Measurements from ENCODE around the gene DBNDD1.

The DBNDD1 gene

DNA sequence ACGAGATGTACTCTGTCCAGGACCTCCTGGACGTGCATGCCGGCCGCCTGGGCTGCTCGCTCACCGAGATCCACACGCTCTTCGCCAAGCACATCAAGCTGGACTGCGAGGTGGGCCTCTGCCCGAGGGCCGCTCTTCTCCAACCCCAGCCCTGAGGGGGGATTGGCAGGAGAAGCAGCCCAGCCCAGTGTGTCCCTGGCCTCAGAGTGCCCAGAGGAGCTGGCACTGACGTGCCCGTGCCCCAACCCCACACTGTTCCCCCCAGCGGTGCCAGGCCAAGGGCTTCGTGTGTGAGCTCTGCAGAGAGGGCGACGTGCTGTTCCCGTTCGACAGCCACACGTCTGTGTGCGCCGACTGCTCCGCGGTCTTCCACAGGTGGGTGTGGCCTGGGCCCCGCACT, 55.1 kb downstream of the DBNDD1 start:
- no peaks in the 10 kb centered on the region for H3K9me3 ChIP-seq
- H3K36me3 ChIP-seq = peaks cover 0 to 77% (median 23%) of the 10 kb centered on the region in 3 donors
- no peak for DNase-seq
- TF ChIP-seq, protein P1, sequence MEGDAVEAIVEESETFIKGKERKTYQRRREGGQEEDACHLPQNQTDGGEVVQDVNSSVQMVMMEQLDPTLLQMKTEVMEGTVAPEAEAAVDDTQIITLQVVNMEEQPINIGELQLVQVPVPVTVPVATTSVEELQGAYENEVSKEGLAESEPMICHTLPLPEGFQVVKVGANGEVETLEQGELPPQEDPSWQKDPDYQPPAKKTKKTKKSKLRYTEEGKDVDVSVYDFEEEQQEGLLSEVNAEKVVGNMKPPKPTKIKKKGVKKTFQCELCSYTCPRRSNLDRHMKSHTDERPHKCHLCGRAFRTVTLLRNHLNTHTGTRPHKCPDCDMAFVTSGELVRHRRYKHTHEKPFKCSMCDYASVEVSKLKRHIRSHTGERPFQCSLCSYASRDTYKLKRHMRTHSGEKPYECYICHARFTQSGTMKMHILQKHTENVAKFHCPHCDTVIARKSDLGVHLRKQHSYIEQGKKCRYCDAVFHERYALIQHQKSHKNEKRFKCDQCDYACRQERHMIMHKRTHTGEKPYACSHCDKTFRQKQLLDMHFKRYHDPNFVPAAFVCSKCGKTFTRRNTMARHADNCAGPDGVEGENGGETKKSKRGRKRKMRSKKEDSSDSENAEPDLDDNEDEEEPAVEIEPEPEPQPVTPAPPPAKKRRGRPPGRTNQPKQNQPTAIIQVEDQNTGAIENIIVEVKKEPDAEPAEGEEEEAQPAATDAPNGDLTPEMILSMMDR (IDR thresholded peaks at IDR 0.05) = no peak
- H3K4me1 ChIP-seq = no peaks in the 10 kb centered on the region
- H3K27me3 ChIP-seq = no peaks in the 10 kb centered on the region
- no peak overlapping the region for H3K27ac ChIP-seq
- no peak overlapping the region for H3K4me3 ChIP-seq
- intact Hi-C loops (cut with DNase I; ENCODE audit: low total_unique reads) = no loop called here

DNA sequence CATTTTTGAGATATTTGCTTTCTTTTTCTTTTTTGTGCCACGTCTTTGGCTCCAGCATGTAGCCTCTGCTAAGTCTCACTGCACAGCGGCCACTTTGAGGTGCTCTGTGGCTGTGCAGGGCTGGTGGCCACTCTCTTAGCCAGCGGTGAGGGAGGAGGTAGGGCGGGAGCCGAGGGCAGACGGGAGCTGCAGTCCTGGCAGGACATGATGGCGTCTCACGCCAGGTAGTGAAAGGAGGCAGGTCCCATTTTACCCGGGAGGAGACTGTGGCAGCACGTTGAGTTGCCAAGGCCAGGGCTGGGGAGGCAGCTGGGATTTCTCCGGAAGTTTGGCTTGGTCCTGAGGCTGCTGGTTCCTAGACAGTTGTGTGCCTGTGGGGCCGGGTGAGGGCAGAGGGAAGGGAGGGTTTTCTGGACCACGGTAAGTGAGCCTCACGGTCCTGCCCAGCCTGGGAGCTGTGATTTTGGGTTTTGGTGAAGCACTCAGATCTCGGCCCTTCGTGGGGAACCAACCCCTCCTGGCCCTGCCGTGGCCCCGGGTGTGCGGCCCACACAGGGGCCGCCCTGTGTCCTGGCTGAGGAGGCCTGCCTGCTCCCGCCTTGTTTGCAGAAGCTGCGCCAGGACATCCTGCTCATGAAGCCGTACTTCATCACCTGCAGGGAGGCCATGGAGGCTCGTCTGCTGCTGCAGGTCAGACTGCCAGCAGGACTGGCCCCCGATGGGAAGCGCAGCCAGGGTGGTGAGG, 56.3 kb downstream of the DBNDD1 start:
- H3K27me3 ChIP-seq = no peaks in the 10 kb centered on the region
- TF ChIP-seq, protein P1 (IDR thresholded peaks at IDR 0.05) = no peak
- peaks cover 4 to 90% (median 30%) of the 10 kb centered on the region in 3 donors for H3K36me3 ChIP-seq
- DNase-seq = no peak
- H3K4me1 ChIP-seq = no peaks in the 10 kb centered on the region
- no peaks in the 10 kb centered on the region for H3K9me3 ChIP-seq
- intact Hi-C loops (cut with DNase I; ENCODE audit: low total_unique reads) = no loop called here
- H3K27ac ChIP-seq = no peak overlapping the region
- no peak overlapping the region for H3K4me3 ChIP-seq

DNA sequence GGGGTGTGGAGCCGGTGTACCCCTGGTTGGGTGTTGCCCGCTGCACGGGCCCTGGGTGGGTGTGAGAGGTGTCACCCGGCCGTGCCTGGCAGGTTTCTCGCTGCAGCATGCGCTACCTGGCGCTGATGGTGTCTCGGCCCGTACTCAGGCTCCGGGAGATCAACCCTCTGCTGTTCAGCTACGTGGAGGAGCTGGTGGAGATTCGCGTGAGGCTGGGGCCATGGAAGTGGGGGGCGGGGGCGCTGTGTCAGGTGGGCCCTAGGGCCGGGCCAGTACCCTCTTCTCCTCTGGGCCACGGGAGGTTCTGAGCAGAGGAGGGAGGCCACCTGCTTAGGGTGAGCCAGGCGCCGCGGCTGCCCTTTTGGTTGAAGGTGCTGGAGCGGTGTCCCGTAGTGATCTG, 57.3 kb downstream of the DBNDD1 start:
- no peaks in the 10 kb centered on the region for H3K27me3 ChIP-seq
- no peaks in the 10 kb centered on the region for H3K4me1 ChIP-seq
- TF ChIP-seq, protein P1 (IDR thresholded peaks at IDR 0.05) = no peak
- H3K9me3 ChIP-seq = no peaks in the 10 kb centered on the region
- H3K4me3 ChIP-seq = no peak overlapping the region
- no peak for DNase-seq
- intact Hi-C loops (cut with DNase I; ENCODE audit: low total_unique reads) = no loop called here
- H3K36me3 ChIP-seq = peaks cover 4 to 95% (median 38%) of the 10 kb centered on the region in 3 donors
- H3K27ac ChIP-seq = no peak overlapping the region

DNA sequence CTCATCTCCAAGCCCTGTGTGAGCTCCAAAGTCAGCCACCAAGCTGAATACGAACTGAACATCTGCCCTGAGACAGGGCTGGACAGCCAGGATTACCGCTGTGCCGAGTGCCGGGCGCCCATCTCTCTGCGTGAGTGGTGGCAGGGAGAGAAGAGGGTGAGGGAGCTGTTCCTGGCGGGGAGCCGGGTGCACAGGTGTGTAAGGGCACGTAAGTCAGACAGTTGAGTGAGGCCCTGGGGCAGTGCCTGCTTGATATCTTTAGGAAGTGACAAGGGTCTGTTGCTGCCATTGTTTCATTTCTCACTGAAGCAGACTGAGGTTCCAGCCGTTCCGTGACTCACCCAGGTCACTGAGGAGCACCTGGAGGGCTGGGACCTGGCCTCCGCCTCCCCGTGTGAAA, 58.3 kb downstream of the DBNDD1 start:
- no peaks in the 10 kb centered on the region for H3K4me1 ChIP-seq
- no peaks in the 10 kb centered on the region for H3K27me3 ChIP-seq
- H3K9me3 ChIP-seq = no peaks in the 10 kb centered on the region
- peaks cover 4 to 92% (median 48%) of the 10 kb centered on the region in 3 donors for H3K36me3 ChIP-seq
- H3K27ac ChIP-seq = no peak overlapping the region
- H3K4me3 ChIP-seq = no peak overlapping the region
- TF ChIP-seq, protein P1 (IDR thresholded peaks at IDR 0.05) = no peak
- intact Hi-C loops (cut with DNase I; ENCODE audit: low total_unique reads) = no loop called here
- DNase-seq = no peak

DNA sequence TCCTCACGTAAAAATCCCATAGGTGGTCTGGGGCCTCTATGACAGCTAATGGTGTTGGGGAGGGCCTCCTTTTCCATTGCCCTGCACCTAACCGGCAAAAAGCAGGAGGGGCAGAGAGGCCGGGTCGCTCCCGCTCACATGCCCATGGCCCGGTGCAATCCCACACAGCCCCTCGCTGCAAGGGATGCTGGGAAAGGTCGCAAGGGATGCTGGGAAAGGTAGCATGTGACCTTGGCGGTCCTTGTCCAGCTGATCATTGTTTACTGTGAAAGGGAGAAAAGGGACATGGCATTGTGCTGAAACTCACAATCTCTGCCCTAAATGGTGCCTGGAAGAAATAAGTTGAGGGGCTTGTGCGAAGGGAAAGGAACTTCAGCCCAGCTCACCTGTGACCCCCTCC, 60.7 kb downstream of the DBNDD1 start:
- Histone ChIP-seq H3K36me3 (peaks cover 4 to 87% (median 50%) of the 10 kb centered on the region in 3 donors), H3K9me3 (no peaks in the 10 kb centered on the region), H3K4me1 (no peaks in the 10 kb centered on the region), H3K27ac (no peak overlapping the region), H3K4me3 (no peak overlapping the region), H3K27me3 (no peaks in the 10 kb centered on the region)
- intact Hi-C loops (cut with DNase I; ENCODE audit: low total_unique reads) = no loop called here
- TF ChIP-seq, protein P1 (IDR thresholded peaks at IDR 0.05) = no peak
- DNase-seq = no peak

All from tibial artery (tissue), 4 donors.